NOMO-1 treated with DMSO at 0.1 percent for 48 hours (cell line): ENCODE measurements around the gene ANO1.
A peak's percentile ranks its signal among the peaks of the same experiment; 100 is the strongest.
"Not testable (repeated sequence)": the region's sequence is repeated elsewhere in the genome, so short reads cannot be mapped to it uniquely, and the experiment has no call there.

ENCODE experiments used
- DNase-seq: peaks from one replicate; lab custom pipeline; 2025; ENCODE audit not compliant: unreplicated experiment; lab: John Stamatoyannopoulos, UW

The ANO1 gene

GRCh38 chr11:70078095-70078780 lies at the start of gene ANO1:
ANO1 (plus strand) TSS chr11:70078317; CDS start chr11:70078607, 290 bp downstream.
- DNase-seq = no peak

DNA sequence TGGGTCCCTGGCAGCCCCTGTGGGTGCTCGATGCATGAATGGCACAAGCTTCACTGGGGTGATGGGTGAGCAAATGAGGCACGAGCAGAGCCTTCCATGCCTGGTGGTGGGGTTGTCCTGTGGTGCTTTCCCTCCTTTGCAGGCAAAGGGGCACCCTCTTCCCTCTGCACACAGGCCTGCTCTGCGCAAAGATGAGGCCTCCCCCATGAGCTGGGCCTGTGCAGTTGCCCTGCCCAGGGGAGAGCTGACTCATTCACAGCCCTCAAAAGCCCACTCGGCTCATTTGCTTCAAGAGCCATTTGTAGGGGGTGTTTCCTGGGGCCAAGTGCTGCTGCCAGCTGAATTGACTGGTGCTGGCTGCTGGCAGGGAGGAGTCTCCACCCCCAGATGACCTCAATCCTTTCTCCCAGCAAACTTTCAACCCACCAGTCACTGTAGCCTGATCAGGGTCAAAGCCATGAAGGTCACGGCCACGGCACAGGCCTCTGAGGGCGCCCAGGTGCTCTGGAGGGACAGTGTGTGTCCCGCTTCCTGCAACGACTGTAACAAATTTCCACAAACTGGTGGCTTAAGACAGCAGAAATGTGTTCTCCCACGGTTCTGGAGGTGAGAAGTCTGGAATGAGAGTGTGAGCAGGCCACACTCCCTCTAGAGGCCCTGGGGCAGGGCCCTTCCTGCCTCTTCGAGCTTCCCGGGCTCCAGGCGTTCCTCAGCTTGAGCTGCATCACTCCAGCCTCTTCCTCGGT lies 48.8 kb upstream of the ANO1 start:
- DNase-seq = no peak

- no peak for DNase-seq
These were observed 48.2 kb upstream of the ANO1 start for GRCh38 chr11:70029861-70030380.

GRCh38 chr11:70030412-70030811 lies 47.7 kb upstream of the ANO1 start:
- no peak for DNase-seq

DNA sequence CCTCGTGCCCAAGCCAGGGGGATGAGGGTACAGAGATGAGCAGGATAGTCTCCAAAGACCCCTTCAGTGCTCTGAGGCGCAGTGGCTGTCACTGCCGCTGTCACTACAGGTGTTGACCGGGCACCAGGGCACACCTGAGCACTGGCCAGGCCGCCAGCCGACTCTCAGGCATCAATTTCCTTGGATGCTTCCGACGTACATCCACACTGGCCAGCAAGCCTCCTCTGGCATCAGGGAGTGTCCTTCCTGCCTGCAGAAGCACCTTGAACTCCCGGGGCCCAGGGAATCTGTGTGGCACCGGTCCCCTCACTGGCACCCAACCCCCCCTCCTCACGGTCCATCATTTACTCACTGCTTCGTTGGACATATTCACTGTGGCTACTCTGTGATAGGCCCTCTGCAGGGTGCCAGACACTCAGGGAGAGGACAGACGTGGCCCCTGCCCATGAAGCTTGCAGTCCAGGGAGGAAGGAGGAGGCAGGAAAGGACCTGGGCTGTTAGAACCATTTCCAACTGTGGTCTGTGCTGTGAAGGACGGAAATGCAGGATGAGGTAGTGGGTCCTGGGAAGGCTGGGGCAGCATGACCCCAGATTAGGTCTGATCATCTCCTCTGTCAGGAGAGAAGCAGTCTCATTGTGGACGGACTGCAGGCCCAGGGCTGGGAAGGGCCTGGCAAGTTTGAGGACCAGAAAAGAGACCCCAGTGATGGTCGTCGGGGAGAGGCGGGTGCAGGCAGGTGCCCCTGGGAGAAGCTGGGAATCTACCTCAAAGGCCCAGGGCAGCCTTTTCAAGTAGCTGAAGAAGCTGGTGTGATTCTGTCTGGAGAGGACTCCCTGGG lies 46.3 kb upstream of the ANO1 start:
- DNase-seq = no peak

GRCh38 chr11:70032470-70032795 lies 45.7 kb upstream of the ANO1 start:
- DNase-seq = no peak

GRCh38 chr11:70032943-70033710 lies 45.0 kb upstream of the ANO1 start:
- no peak for DNase-seq

- DNase-seq = no peak
These were observed 44.4 kb upstream of the ANO1 start for GRCh38 chr11:70033711-70034070.

DNA sequence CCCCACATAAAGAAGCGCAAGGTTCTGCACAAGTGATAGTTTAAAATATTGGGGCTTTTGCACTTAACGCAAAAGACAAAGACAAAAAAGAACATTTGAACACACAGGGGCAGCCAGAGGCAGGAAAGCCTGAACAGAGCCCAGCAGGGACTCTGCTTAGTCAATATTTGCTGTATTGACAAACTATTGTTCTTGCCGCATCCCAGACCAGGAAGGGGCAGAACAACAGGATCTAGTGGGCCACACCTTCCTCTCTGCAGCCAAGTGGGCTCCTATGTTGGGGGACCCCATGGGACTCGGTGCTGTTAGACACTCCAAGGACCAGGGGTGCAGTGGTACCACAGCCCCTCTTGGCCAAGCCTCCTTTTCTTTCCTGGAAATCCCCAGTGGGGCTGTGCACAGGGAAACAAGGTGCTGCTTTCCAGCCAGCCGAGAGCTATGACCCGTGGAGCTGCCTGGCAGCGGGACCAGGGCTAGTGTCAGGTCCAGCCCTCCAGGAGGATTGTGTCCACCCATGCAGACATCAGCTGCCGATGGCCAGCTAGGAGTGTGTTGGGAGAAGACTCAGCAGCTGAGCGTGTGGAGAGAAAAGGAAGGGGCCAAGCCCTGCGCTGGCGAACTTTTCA lies 43.3 kb upstream of the ANO1 start:
- no peak for DNase-seq

DNA sequence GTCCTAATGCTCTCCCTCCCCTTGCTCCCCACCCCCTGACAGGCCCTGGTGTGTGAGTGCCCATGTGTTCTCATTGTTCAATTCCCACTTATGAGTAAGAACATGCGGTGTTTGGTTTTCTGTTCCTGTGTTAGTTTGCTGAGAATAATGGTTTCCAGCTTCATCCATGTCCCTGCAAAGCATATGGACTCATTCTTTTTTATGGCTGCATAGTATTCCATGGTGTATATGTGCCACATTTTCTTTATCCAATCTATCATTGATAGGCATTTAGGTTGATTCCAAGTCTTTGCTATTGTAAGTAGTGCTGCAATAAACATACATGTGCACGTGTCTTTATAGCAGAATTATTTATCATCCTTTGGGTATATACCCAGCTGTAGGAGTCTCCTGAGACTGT lies 42.5 kb upstream of the ANO1 start:
- DNase-seq = not testable (repeated sequence)

DNA sequence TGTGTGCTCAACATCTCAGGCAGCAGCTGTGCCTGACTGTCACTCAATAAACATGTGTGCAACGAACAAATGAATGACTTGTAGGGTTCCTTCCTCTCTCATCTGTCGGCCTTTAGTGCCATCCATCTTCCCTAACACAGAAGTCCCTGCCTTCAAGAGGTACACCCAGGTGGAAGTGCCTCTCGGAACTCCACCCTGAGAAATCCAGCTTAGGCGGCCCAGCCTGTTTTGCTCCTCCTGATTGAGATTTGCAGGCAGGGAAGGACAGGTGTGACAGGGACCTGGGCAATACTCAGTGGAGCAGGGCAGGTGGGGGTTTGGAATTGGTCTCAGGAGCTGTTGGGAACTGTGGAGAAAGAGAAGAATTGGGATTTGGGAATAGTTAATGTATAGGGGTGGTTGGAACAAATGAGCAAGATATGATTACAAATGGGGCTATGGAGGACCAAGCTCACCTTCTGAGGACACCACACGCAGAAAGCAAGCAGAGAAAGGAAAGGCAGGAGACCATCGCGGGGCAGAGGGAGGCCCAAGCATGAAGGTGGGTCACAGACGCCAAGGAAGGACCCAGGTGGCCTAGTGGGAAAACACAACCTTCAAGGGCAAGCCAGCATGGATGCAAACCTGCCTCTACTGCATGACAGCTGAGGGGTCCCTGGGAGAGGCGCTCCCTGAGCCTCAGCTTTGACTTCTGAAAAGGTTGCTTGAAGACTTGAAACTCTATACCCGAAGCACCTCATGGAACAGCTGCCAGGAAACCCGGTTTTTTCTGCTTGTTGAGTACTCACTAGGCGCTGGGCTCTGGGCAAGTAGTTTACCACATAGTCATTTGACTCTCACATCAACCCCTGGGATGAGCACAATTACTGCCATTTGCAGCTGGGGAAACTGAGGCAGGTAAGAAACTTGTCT lies 40.9 kb upstream of the ANO1 start:
- DNase-seq = peak; percentile 23

- DNase-seq = peak; percentile 1
These were observed 39.9 kb upstream of the ANO1 start for GRCh38 chr11:70038034-70038834.

- DNase-seq = no peak
These were observed 37.7 kb upstream of the ANO1 start for GRCh38 chr11:70040452-70040851.

- DNase-seq = no peak
These were observed 37.1 kb upstream of the ANO1 start for GRCh38 chr11:70040869-70041501.

GRCh38 chr11:70043482-70043881 lies 34.6 kb upstream of the ANO1 start:
- DNase-seq = no peak

GRCh38 chr11:70046089-70046488 lies 32.0 kb upstream of the ANO1 start:
- DNase-seq = no peak

DNA sequence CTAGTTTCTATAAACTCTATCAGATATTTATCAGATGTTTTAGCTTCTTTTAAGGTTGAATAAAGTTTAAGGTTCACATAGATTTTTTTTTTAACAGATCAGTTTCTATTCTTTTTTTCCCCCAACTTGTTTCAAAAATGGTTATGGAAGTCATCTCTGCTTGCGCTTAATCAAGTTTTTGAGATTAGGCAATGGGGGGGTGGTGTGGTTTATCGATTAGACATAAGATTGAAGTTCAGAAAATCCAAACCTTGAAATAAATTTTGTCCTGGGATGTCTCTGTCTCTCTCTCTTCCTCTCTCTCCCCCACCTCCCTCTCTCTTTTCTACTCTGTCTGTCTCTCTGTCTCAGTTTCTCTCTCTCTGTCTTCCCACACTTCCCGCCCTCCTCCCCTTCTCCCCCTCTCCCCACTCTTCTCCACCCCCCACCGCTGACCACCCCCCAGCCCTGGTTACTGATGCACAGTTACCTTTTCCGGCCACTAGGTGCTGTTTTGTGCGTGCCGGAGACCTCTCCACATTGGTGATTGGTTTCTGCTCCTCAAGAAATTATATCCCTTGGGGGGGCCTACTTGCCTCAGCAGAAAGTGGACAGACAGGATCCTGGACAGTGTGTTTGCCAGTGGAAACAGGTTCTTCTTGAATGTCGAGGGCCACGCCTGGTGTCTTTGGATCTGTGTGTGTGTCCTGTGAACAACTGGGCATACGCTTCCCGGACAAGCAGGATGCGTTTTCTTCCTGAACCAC lies 29.7 kb upstream of the ANO1 start:
- DNase-seq = no peak
